NCI-H1436 treated with DMSO at 0.1 percent for 48 hours (cell line): Measurements from ENCODE around the gene ZMIZ1.

Experiments used
- DNase-seq: peaks from one replicate; lab custom pipeline; 2025; lab: John Stamatoyannopoulos, UW

ZMIZ1 gene

DNA sequence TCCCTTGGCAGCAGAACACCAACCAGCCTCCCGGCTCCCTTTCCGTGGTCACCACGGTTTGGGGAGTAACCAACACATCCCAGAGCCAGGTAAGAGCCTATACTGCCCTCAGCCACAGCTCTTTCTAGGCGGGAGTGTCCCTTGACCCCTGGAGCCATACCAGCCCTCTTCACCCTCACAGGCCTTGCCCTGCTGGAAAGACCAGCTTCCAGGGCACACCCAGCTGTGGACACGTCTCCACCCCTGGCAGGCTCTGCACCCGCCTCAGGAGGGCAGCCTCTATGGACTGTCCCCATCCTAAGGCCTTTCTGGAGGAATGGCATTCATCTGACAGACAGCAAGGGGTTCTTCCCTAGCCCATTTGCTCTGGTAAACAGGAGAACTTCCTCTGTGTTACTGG is 221.0 kb downstream of the ZMIZ1 start:
- no peak for DNase-seq

DNA sequence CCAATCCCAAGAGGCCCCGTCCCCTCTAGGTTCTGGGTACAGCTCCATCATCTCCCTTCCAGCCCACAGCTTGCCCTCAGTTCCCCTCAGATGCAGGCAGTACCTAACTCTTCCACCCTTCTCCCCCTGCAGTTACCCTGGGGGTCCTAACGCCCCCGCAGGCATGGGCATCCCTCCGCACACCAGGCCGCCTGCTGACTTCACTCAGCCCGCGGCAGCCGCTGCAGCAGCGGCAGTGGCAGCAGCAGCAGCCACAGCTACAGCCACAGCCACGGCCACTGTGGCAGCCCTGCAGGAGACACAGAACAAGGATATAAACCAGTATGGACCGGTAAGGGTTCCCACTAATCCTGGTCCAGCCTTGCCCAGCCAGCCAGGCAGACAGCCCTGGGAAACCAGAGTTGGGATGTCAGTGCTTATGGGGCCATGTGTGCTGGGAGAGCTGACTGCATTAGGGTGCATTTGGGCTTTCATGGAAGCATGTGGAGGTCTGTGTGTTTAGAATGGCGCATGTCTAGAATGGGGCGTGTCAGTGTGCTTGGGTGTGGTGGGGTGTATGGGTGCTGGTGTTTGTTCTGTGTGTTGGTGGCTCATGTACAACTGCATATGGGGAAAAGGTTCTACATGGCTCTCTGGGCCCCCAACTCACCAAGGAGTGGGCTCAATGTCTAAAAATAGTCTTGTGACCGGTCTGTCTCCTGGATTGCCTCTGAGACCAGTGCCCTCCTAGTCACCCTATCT is 223.4 kb downstream of the ZMIZ1 start:
- DNase-seq: no peak

DNA sequence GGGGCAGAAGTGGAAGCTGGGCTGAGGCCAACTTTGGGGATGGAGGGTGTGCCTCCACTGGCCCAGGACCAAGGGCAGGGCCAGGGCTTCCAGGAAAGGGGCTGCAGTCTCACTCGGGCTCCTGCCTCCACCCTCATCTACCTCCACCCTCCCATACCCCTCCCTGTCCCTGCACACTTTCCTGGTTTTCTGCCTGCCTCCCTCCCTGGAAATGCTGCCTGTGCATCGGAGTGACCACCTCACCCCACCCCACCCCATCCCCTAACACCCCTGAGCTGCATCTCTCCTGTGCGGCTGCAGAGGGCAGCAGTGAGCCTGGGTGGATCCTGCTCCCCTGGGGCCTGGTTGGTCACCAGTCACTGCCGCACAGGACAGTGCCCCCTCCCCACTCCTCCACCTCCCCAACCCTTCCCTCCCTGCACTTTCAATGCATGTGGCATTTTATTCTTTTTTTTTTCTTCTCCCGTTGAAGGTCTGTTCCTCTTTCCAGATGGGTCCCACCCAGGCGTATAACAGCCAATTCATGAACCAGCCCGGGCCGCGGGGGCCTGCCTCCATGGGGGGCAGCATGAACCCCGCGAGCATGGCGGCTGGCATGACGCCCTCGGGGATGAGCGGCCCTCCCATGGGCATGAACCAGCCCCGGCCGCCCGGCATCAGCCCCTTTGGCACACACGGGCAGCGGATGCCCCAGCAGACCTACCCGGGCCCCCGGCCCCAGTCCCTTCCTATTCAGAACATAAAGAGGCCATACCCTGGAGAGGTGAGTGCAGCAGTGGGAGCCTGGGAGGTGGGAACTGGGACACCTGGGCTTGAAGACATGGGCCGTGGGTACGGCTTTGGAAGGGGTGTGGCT is 224.4 kb downstream of the ZMIZ1 start:
- DNase-seq: no peak

DNA sequence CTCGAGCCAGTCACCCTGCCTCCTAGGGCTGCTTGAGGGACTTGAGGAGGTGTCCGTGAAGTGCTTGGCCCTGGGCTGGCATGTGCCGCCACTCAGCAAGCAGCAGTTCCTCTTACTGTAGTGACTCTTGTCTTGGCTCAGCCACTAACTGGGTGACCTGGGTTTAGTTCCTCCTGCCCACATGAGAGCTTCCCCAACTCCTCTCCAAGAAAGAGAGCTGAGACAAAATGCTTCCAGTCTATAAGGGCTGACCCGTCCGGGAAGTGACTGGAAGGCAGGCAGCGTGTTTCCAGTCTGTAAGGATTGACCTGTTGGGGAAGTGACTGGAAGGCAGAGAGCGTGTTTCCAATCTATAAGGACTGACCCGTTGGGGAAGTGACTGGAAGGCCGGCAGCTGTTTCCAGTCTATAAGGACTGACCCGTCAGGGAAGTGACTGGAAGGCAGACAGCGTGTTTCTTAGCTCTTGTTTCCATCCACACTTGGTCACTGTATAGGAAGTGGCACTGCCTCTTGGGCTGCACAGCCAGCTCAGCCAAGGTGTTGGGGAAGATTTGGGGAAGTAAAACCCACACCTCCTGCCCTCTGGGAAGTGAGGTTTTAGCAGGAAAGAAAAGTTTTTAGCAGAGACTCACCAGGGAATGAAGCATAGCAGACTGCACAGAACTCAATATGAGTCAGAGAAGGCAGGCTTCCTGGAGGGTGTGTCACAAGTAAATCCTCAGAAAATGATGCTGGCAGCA is 225.2 kb downstream of the ZMIZ1 start:
- no peak for DNase-seq

DNA sequence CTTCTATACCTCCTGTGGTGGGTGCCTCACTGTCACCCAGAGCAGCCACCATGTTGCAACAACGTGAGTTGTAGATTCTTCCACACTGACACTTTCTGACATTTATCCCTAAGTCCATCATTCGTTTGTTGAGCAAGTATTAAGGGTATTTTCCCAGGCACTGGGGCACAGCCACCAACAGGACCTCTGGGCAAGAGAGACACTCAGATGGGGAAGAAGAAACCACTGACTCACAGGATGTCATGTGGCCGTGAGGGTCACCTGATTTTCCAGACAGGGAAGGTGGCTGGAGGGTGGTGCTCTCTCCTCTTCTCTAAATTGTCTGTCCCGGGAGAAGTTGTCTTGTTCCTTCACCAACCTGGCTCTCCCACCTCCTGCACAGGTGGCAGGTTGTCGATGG is 226.8 kb downstream of the ZMIZ1 start:
- DNase-seq: no peak

DNA sequence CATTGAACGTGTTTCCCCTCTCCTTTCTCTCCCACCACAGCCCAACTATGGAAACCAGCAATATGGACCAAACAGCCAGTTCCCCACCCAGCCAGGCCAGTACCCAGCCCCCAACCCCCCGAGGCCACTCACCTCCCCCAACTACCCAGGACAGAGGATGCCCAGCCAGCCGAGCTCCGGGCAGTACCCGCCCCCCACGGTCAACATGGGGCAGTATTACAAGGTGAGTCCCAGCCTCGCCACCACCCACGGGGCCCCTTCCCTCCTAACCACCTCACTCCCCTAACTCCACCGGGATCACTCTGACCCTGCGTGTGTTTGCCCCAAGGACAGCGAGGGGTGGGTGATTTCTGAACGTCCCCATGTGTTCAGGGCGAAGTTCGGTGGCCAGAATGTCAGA is 227.7 kb downstream of the ZMIZ1 start:
- DNase-seq: no peak

DNA sequence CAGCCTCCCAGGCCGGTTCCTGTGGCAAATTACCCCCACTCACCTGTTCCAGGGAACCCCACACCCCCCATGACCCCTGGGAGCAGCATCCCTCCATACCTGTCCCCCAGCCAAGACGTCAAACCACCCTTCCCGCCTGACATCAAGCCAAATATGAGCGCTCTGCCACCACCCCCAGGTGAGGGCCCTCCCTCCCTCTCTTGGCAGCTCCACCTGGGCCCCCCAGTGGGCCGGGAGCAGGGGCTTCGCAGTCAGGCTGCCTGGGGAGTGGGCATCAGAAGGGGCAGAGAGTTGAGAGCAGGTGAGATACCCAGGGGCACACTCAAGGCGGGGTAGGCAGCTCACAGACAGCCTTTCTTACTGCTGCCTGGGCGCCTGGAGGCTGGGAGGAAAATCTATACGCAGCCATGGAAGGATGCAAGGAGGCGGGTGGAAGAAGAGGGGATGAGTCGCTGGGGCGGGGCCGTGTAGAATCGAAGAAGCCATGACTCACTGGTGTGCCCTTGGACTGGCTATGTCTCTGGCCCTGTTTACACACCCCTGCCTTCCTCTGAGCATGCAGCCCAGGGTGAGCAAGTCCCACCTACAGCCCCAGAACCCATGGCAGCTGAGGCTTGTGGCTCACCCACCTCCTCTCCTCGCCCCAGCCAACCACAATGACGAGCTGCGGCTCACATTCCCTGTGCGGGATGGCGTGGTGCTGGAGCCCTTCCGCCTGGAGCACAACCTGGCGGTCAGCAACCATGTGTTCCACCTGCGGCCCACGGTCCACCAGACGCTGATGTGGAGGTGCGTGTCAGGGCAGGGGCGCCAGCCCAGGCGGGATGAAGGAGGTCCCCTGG is 229.9 kb downstream of the ZMIZ1 start:
- DNase-seq: no peak

DNA sequence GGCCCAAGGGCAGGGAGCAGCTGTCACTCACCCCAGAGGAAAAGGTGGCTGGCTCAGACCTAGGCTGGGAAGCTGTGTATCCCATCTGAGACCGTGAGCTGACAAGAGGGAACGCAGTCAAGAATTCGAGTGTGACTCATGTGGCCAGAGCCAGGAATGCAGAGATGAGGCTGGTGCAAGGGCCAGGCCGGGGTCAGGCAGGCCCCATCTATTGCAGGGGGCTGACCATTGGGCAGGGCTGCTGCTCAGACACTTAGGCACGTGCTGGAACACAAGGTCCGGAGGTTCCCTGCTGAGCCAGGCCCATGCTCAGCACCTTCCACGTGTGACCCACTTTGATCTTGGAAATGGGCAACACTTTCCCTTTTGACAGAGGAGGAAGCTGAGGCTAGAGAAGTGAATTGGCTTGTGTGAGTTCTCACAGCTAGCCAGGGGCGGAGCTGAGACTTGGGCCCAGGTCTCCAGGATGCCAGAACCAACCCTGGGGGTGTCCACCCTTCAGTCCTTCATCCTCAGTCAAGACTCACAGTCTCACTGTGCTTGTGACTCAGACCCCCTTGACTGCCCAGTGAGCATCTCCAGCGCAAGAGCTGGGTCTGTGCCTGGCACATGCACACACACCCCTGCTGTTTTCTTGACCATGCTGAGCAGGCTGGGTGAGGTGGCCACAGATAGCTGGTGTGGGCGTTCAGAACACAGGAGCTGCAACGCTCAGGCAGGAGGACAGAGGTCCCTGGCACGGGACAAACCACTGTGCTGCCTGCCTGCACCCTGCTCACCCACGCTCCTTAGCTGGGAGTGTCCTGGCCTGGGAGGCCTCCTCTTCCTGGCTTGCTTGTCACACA is 230.9 kb downstream of the ZMIZ1 start:
- no peak for DNase-seq

DNA sequence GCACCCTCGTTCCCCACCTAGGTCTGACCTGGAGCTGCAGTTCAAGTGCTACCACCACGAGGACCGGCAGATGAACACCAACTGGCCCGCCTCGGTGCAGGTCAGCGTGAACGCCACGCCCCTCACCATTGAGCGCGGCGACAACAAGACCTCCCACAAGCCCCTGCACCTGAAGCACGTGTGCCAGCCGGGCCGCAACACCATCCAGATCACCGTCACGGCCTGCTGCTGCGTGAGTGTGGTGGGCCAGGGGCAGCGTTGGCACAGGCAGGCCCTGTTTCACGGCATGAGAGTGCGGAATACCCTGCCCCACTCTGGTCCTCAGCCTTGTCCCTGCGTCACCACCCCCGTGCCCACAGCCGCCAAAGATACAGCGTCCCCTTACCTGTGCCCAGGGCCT is 231.9 kb downstream of the ZMIZ1 start:
- DNase-seq: no peak

DNA sequence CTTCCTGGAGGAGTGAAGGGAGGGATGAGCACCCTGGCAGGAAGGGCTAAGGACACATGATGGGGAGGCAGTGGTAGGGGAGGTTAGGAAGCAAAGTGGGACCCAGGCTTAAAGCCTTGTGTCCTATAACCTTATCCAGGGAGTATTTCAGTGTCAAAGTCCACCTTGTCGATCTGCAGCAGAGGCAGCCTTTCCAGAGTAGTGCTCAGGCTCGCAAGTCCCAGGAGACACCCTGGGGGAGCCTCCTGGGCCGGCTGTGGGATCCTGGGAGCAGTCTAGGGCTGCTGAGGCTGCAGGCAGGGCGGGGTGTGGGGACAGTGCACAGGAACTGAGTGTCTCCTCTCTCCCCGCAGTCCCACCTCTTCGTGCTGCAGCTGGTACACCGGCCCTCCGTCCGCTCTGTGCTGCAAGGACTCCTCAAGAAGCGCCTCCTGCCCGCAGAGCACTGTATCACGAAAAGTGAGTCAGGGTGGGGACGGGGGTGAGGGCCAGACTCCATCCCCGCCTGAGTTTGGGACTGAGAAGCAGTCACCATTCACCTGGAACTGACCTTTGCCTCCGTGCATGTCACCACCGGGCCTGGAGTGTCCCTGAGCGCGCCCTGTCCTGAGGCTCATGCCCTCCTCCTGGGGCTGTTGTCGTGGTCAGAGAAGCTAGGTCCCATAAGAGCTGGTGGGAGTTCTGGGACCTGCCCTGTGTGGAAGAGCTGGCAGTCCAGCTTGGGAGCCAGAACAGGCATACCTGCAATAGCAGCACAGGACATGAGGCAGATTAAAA is 233.2 kb downstream of the ZMIZ1 start:
- DNase-seq: no peak

DNA sequence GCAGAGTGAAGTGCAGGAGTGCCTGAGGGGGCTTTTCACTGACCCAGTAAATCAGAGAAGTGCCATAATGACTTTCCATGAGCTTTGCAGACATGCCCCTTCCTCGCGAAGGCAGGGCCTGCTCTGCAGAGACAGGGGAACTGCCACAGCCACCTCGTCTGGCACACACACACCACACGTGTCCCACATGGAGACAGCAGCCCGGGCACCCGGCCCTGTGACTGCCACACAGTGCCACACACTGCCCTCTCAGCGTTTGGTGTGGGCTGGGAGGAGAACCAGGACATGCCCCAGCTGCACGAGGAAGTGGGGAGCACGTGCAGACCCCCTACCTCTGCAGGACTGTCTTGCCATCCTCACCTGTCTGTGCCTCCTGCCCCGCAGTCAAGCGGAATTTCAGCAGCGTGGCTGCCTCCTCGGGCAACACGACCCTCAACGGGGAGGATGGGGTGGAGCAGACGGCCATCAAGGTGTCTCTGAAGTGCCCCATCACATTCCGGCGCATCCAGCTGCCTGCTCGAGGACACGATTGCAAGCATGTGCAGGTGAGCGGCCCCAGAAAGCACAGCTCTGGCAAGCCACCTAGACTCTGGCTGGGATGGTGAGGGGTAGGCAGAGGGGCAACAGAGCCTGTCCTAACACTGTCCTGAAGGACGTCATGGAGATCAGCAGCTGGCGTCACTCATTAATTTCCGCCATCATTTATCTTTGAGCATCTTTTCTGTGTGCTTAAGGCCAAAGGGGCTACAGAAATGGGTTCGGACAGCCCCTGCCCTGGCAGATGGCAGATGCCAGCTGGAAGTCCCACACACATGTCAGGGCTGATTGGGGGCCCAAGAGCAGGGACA is 235.1 kb downstream of the ZMIZ1 start:
- no peak for DNase-seq

DNA sequence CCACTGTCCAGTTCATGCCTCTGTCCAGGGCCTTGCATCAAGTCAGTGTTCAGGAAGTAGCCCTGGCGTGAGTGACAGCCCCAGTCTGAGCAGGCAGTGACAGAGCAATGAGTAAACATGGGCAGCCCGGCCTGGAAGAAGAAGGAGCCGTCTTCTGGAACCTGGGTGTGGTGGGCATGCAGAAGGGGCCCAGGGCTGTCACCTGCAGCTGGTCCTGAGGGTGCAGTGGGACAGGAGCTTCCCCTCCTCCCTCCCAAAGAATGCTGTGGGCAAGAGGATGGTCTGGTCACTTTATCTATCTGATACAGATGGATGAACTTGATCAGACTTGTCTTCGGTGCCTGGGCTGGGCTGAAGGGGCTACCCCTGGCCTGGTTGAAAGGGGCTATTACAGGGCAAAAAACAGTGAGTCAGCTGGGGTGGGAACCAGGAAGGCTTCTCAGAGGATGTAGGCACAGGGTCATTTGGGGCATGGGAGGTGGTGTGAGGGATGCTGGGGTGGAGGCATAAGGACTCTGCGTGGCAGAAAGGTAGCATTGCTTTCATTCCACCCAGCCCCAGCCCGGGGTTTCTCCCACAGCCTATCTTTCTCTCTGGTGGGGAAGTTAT is 235.8 kb downstream of the ZMIZ1 start:
- DNase-seq: no peak

DNA sequence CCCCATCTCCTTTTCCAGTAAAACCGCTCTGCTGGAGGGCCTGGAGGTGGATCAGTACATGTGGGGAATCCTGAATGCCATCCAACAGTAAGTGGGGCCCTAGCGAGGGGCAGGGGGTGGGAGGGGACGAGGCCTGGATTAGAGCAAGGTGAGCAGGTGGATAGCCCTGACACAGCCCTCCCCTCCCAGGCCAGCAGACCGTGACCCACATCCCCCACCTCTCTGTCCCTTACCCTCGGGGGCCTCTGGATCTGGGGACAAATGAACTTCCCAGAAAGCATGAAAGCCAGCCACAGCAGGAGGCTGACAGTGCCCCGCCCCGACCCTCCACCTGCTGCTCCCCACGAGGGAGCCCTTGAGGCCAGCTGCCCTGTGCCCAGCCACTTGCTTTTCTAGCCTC is 236.7 kb downstream of the ZMIZ1 start:
- no peak for DNase-seq

DNA sequence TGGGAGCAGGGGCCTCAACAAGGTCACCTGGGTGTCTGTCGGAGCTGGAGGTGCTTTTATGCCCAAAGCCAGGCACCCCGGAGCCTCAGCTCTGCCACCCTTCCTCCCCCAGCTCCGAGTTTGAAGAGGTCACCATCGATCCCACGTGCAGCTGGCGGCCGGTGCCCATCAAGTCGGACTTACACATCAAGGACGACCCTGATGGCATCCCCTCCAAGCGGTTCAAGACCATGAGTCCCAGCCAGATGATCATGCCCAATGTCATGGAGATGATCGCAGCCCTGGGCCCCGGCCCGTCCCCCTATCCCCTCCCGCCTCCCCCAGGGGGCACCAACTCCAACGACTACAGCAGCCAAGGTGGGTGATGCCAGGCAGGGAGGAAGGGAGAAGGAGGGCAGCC is 237.2 kb downstream of the ZMIZ1 start:
- no peak for DNase-seq

DNA sequence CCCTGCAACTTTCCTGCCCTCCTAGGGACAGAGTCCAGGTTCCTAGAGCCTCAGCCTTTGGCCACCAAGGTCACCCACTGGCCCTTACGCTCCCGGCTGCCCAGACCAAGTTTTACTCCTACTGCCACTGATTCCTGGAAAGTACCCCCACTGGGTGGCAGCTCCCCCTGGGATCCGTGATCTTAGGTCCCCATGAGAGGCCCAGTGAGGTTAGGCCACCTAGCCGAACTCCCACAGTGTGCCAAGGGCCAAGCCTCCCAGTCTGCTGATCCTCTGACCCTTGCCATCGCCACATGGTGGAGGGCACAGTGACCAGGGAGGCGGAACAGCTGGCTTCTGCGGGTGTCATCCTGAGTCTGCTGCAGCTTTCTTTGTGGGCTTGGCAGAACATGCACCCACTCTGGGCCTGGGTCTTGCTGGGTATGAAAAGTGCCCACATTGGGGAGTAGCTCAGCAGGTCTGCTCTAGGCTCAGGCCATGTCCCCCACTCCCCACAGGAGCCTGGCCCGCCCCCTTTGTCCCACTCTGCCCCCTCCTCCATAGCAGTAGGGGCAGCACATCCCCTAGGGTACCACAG is 238.0 kb downstream of the ZMIZ1 start:
- DNase-seq: no peak

DNA sequence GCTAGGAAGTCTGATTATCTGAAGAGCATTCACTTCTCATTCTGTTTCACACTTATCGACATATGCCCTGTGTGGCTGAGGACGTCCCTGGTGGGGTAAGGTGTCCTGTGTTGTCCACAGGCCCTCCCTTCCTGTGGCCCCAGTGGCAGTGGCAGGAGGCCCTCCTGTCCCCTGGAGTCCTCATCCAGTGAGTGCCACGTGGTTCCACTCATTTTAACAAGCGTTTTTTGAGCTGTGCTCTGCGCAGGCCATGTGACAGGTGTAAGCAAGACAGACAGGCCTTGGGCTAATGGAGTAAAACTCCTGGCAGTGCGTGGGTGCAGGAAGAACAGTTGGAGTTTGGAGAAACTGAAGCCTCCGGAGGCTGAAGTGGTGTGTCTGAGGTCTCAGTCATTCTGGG is 239.2 kb downstream of the ZMIZ1 start:
- no peak for DNase-seq

DNA sequence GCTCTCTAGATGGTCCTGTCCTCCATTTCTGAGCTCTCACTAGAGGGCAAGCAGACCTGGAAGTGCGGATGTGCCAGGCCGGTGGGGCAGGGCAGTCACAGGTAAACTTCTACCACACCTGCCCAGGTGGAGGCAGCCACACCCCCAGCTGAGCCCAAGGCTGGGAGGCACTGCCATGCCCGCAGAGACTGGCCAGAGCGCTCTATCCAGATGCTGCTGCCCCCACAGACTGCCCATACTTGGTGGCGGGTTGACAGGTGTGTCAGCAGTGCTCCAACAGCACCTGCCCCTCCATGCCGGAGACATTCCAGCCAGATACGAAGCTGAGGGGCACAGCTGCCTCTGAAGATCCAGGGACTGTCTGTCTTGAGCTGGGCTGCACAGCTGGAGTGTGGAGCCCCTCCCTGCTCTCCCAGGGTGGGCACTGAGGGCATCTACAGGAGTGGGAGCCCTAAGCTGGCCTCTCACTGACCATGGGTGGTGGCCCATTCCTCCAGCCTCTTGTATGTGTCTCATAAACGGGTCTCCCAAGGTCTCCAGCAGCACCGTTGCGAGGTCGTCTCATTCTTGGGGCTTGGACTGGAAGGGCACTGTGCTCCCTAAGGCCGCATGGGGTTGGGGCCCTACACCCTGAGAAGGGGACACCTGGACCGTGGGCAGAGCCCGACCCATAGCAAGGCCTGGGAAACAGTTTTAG is 240.4 kb downstream of the ZMIZ1 start:
- no peak for DNase-seq
